ENCODE data around the gene GNAZ.
"Not testable (repeated sequence)": the region's sequence is repeated elsewhere in the genome, so short reads cannot be mapped to it uniquely, and the experiment has no call there.

Gene GNAZ

DNA sequence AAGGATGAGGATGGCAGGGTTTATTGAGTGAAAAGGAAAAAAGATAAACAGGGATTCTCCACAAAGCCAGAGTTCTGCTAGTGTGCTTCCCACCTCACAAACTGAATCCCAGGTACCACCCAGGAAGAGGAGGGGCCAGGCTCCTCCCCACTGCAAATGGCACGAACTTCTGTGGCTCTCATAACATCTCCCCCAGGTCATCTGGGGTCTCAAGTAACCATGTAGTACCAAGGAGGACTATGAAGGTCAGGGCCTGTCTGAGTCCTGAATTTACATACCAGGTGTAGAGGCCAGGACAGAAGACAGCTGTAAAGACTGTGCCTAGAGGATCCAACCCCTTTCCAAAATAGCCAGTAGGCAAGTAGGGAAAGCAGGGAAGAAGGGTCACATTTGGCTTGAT is 25.7 kb upstream of the GNAZ start:
- no peak for DNase-seq (ENCODE audit: low spot score)

DNA sequence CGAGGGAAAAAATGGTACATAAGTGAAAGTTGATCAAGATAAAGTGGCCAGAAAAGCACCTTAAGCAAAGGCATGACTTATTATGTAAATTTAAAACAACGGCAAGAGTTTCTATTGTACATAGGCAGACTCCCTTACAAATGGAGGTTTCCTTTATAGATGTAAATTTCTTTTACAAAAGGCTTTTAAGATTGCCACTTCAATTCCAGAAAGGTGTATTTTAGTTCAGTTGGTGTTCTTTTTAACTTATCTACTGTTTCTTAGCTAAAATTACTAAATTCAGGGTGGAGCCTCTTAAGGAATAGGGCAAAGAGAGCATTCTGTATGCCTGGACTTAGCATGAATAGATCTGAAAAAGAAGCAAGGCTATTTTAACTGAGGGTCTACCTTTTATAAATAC is 24.9 kb upstream of the GNAZ start:
- DNase-seq (ENCODE audit: low spot score), result no peak

DNA sequence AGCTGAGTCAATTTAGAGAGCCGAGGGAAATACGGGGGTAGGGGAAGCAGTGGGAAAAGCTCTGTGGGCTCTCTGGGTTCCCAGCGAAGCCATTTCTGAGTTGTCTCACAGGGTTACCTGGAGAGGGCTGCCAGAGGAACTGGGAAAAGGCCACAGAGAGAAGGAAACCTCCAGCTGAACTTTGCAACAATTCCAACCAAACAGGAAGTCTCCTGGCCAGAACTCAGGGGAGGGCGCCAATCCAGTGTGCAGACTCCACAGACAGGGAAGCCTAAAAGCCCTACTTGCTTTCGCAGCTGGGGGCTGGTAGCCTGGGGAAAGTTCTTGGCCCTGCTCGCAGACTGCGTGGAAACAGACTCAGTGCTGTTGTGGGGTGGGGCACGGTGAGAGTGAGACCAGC is 23.1 kb upstream of the GNAZ start:
- DNase-seq (ENCODE audit: low spot score), result no peak

DNA sequence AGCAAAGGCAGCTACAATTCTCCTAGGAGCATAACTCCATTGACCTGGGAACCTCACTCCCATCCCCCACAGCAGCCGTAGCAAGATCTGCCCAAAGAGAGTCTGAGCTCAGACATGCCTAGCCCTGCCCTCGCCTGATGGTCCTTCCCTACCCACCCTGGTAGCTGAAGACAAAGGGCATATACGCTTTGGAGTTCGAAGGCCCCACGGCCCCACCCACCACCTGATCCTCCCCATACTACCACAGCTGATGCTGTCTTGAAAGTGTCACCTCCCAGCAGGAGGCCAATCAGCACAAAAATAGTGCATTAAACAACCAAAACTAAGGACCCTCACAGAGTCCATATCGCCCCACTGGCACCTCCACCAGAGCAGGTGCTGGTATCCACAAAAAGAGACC is 22.6 kb upstream of the GNAZ start:
- DNase-seq (ENCODE audit: low spot score), result no peak

DNA sequence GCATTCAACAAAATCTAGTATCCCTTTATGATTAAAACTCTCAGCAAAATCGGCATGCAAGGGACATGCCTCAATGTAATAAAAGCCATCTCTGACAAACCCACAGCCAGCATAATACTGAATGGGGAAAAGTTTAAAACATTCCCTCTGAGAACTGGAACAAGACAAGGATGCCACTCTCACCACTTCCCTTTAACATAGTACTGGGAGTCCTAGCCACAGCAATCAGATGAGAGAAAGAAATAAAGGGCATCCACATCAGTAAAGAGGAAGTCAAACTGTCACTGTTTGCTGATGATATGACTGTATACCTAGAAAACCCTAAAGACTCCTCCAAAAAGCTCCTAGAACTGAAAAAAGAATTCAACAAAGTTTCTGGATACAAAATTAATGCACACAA is 19.8 kb upstream of the GNAZ start:
- DNase-seq (ENCODE audit: low spot score), result not testable (repeated sequence)

DNA sequence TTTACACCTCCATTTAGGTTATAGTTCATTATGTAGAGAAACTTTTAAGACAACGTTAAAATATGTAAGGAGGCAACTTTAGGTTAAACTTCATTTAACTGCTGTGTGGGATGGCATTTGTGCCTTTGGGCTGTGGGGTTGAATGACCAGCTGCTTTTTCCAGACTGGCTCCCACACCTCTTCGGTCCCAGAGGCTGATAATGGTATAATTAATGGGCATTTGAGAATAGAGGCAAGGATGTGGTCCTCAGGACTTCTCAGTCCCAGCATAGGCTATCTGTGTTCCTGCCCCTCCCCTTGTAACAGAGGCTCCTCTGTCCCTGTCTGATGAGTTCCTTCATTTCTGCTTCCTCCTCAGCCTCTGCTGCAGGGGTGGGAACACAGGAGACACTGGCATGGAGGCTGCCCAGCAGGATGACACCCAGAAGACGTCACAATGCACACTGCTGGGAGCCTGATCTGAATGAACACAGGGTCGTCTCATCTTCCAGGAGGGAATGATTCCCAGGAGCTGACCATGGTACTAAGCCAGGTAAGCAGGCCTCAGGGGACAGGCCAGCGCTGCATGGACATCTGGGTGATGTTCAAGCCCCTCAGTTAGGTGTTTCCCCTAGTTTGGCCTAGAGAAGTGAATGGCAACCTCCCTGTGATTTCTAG is 17.1 kb upstream of the GNAZ start:
- peak; percentile 1 for DNase-seq (ENCODE audit: low spot score)

DNA sequence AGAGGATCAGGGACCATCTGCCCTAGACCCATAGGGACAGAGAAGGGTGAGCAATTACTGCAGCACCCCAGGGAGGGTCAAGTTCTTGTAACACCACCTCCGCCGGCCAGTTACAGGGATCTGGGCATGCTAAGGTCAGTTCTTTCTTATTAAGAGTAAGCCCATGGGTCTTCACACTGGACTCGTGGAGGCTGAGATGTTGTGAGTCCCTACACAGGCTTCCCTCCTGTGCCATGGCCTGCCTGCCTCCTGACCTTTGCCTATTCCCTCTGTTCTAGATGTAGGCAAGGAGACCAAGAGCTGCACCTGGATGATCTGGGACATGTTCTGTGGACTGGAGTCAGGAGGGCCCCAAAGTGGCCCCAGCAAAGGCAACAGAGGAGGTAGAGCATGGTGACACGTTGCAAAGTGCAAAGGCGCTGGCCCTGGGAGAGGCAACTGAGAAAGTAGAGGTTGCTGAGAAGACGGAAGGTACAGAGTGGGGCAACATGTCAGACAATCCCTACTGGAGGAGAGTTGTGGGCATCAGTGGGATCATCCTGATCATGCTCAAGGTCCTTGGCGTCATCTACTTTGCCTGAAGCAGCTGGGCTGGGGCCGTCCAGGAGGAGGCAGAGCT is 16.3 kb upstream of the GNAZ start:
- peak; percentile 1 for DNase-seq (ENCODE audit: low spot score)

DNA sequence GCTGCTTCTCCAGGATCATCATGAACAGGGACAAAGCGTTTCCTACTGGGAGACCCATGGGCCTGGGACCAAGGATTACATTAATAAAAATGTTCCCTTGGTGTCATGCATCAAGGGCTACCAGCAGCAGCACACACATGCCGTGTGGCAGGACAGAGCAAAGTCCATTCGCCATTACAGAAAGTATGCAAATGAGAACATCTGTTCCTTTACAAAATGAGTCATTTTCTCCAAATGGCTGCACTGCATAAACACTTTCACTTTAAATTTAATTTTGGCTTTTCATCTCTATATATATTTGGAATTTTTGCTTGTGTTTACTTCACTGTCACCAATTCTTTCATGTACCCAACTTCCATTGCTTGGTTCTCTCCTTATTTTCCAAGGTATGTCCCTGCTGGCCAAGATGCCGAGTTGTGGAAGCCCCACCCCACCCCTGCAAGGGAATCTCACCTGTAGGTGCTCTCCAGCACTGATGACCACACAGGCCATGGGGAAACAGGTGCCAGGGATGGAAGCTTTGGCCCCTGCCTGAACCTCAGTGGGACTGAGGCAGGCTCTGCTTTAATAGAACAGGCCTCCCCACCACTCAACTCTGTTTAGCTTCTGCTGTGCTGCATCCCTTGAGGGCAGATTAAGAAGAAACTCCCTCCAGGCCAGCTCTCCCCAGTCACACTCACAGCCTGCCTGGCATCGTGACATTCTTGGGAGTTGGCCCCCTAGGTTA is 15.6 kb upstream of the GNAZ start:
- no peak for DNase-seq (ENCODE audit: low spot score)

DNA sequence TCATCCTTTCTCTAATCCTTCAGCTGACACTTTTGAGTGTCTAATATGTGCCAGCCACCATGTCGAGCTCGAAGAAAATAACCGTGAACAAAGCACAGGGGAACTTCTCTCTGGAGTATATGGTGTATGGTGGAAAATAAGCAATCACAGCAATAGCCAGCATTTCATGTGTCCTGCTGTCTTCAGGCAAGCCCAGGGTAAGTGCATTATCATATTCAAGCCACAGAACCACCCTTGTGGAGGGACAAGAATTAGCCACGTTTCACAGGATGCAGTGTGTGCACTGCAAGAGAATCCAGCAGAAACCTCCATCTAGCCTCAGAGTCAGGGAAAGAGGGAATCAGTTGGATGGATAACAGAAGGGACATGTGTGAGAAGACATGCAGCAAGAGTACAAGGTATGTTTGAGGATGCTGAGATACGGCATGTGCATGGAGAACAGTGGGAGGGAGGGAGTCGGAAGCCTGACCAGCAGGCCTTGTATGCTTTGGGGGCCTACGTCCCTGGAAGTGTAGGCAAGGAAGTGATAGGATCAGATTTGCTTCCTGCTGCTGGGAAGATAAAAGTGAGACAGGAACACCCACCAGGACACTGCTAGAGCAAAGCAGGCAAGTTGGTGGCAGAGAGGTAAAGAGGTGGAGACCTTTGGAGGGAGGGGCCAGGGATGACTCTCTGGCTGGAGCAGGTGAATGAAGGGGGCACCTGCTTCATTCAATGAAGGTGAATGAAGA is 14.7 kb upstream of the GNAZ start:
- DNase-seq (ENCODE audit: low spot score), result no peak

DNA sequence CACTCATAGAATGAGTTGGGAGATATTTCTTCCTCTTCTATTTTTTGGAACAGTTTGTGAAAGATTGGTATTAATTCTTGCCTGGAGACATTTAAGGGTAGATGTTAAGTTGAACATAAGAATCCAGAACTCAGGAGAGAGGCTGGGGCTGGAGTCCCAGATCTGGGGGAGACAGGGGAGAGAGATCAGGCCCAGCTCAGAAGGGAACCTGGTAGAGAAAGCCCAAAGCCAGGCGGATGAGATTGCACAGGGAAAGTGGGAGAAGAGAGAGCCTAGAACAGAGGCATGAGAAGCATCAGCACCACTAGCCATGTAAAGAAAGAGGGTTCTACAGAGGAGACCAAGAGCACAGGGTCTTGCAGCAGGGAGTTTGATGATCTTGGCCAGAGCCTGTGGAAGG is 13.0 kb upstream of the GNAZ start:
- no peak for DNase-seq (ENCODE audit: low spot score)

DNA sequence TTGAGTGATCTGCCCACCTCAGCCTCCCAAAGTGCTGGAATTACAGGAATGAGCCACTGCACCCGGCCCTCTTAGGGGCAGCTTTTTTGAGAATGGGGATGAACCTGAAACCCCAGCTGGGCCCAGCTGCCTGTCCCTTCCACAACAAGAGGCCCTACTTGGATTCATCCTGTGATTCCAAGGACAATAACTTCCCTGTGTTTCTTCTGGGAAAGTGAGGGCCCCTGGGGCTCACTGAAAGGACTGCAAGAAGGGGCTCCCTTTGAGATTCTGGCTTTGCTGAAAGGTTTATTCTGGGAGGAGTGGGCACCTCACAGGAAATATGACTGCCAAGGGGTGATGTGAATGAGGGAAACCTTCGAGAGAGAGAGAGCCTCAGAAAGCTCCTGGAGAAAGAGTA is 12.3 kb upstream of the GNAZ start:
- no peak for DNase-seq (ENCODE audit: low spot score)

DNA sequence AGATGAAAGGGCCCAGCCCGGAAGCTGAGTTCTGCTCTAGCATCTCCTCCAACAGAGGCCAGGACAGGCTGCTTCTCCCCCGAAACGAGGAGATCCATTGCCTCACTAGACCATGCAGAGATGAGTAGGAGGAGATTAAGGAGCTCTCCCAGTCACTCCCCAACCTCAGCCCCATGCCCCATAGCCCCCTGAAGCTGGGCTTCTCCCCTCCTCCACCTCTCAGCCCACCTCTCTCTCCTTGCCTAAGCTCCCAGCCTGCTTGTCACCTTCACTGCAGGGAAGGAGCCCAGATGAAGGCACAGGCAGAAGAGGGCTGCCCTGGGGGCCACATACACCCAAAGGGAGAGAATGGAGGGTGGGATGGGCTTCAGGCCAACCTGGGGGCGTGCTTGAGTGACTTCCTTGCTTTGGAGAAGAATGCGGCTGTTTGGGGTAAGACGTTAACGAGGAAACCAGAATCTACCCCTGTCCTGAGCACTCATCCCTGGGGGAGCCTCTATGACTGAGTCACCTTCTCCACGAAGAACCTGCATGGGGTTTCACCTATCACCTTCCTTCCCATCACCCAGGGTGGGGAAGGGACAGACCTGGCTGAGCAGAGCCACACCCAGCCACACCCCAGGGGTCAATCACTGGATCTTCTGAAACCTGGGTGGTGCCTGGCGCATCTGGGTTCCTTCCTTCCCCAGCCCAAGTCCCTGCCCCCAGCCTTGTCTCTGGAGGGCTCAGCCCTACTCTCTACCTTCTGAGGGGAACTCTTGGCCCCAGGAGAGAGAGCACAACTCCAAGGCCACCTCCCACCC is 11.6 kb upstream of the GNAZ start:
- DNase-seq (ENCODE audit: low spot score), result no peak

DNA sequence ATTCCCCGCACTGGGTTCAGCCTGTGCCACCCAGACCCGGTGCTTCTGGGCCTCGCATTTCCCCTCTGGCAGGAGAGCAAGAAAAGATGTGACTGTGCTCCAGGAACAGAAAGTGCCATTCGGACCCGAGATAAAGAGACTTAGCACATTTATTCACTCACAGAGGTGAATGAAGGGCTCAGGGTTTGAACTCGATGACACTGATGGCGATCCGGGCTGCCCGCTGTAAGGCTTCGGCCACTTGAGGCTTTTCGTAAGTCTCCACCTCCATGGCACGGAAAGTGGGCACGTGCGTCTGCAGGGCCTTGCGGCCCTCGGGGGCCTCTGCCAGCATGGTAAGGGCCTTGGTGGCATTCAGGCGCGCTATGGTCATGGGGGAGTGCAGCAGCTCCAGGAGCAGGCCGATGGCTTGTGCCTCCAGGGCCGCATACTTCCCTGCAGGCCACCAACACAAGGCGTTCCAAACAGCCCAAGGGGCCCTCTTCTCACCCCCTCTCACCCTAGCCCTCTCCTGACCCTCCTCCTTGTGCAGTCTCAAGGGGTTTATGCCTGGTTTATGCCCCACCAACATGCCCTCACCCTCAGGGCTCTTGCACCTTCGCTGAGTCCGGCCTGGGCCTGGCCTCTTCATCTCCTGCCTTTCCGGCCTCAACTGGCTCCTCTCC is 10.9 kb upstream of the GNAZ start:
- DNase-seq (ENCODE audit: low spot score), result no peak

DNA sequence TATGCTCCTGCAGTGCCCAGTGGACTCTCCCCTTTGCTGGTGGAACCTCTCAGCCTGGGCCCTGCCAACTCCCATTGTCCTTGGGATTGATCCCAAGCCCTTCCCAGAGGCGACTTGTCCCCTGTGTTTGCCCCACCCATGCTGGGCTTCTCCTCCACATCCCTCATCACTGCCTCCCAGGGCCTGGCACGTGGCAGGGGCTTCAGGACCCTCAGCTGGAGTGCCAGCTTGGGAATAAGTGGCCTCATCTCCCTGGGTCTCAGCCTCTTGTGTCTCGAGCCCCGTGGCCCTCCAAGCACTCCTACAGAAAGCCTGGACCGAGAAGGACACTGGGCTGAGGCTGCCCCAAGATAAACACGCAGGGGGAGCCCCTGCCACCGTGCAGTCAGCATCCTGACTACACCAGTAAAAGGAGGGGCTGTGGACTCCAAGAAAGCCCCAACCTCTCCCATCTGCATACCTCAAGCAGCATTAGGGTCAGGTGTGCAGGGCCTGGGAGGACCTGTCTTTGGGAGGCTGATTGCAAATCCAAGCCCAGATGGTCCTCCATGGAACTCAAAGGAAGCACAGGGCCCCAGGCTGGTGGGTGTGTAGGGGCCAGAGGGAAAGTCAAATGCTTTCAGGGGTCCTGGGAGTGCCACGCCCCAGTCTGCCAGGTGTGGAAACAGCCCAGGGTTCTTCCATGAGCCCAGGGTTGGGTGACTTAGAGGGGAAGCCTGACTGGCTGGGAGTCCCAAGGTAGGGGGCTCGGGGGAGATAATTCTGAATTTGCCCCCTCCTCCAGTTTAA is 9.5 kb upstream of the GNAZ start:
- no peak for DNase-seq (ENCODE audit: low spot score)

DNA sequence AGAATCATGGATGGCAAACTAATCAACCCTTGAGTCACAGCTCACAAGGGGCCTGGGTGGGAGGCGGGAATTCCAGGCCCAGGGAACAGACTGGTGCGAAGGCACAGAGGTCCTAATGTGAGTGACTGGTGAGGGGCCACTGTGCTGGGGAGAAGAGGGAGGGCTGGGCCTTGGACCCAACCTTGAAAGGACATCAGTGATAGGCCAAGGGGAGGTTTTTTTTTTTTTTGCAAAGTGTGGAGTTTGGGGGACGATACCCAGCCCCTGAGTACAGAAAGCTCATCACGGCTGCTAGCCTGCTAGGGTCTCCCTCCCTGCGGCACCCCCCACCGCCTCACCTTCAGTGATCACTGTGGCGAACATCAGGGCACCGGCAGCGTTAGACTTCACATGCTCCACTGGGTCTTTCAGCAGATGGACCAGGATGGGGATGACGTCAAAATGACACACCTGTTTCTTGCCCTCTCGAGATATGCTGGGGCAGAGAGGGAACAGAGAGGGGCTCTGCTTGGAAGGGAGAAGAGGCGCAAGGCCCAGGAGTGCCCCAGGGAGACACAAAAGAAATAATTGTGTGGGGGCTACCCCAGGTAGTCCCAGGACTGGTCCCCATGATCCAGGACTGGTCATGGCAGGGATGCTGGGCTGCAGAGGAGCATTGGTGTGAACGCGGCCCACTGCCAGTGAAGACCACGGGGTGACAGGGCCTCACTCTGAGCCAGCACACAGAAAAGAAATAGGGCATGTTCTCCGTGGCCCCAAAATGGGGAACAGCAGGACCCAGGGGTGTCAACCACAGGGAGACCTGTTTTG is 8.6 kb upstream of the GNAZ start:
- no peak for DNase-seq (ENCODE audit: low spot score)

DNA sequence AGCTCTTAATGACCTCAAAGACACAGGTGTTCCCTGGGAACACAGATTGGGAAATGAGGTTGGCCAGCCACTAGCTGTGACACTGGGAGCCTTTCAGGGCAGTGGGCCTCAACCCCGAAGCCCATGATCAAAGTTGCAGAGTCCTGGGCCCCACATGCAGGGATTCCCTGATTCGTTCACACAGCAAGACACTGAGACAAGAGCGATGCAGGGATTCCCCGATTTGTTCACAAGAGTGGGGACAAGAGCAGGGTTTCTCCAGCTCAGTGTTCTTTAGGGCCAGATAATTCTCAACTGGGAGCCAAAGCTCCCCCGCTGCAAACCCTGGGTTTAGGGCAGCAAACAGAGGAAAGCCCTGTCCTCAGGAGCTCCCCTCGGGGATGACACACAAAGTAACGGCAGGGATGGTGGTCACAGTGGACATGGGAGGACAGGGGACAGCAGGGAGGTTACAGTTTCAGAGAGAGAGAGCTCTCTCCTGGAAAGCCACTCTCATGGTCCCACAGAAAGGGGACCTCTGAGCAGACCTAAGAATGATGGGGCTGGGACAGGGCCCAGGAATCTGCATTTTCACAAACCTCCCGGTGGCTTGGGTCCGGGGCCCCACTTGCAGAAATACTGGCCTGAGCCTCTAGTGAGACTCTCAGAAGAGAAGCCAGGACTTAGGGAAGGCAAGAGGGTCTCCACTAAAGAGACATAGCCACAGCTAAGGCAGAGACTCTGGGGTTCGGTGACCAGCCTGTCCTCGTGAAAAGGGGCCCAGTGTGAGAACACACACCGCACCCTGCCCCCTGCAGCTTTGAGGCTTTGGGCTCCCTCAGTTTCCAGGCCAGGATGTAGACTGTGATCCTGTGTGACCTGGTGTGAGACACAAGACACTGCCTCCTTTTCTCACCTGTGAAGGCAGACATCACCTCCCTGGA is 7.4 kb upstream of the GNAZ start:
- no peak for DNase-seq (ENCODE audit: low spot score)

DNA sequence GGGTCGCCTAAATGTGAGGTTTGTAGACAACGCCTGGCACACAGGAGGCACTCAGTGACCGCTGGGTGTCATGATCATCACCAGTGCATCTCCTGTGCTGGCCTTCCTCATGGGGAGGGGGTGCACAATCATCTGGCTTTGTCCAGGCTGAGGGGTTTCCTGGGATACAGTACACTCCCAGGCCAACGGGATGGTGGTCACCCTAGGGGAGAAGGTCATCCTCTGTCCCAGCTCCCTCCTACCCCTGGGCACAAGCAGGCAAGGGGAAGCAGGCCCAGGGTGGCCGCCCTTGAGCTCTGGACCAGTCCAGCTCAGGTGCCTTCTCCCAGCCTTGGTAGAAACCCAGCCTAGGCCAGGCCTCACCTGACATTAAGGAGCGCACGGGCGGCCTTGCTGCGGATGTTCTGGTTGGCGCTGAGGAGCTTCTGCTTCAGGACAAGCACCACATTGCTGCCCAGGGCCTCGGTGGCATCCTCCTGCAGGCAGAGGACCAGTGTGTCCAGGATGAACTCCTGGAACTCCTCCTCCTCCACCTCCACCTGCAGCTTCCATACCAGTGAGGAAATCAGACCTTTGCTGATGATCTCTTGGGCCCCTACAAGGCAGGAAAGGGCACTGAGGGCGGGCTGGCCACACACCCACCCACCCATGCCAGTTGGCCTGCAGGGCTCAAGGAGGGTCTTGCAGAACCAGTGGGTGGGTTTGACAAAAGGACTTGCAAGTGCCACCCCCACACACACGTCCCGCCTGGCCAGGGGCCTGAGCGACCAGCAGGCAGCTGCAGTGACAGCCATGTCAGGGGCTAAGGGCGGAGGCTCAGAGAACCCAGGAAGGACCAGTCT is 6.6 kb upstream of the GNAZ start:
- DNase-seq (ENCODE audit: low spot score), result no peak

Data from GM03348 (cell line).